ENCODE results near the gene EPDR1.

DNA sequence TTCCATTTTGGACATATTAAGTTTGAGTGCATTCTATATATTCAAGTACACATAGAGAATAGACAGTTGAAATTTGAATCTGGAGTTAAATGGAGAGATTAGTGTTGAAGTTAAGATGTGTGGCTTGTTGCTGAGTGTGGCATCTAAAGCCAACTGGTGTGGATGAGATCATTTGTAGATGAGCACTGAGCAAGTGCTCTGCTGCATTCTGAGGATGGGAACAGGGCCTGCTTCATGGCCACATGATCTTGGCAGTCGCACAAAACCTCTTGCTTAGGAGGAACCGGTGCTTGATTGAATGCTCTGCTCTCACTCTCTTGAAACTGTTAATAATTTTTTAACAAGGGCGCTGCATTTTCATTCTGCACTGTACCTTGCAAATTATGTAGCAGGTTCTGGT lies 62.0 kb downstream of the EPDR1 start:
- TF ChIP-seq, protein P1, sequence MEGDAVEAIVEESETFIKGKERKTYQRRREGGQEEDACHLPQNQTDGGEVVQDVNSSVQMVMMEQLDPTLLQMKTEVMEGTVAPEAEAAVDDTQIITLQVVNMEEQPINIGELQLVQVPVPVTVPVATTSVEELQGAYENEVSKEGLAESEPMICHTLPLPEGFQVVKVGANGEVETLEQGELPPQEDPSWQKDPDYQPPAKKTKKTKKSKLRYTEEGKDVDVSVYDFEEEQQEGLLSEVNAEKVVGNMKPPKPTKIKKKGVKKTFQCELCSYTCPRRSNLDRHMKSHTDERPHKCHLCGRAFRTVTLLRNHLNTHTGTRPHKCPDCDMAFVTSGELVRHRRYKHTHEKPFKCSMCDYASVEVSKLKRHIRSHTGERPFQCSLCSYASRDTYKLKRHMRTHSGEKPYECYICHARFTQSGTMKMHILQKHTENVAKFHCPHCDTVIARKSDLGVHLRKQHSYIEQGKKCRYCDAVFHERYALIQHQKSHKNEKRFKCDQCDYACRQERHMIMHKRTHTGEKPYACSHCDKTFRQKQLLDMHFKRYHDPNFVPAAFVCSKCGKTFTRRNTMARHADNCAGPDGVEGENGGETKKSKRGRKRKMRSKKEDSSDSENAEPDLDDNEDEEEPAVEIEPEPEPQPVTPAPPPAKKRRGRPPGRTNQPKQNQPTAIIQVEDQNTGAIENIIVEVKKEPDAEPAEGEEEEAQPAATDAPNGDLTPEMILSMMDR (conservative IDR thresholded peaks at IDR 0.05; ENCODE audit: low read depth in 2 of 2), result no peak
- TF ChIP-seq POLR2AphosphoS5 (IDR thresholded peaks at IDR 0.05; ENCODE audit: low read depth) (no peak), EZH2phosphoT487 (IDR thresholded peaks at IDR 0.05; ENCODE audit: unreplicated experiment) (no peak), EZH2 (IDR thresholded peaks at IDR 0.05; ENCODE audit: low read depth, unreplicated experiment) (no peak), JUNB (IDR thresholded peaks at IDR 0.05; ENCODE audit: unreplicated experiment) (no peak)
- TF ChIP-seq, protein P2, sequence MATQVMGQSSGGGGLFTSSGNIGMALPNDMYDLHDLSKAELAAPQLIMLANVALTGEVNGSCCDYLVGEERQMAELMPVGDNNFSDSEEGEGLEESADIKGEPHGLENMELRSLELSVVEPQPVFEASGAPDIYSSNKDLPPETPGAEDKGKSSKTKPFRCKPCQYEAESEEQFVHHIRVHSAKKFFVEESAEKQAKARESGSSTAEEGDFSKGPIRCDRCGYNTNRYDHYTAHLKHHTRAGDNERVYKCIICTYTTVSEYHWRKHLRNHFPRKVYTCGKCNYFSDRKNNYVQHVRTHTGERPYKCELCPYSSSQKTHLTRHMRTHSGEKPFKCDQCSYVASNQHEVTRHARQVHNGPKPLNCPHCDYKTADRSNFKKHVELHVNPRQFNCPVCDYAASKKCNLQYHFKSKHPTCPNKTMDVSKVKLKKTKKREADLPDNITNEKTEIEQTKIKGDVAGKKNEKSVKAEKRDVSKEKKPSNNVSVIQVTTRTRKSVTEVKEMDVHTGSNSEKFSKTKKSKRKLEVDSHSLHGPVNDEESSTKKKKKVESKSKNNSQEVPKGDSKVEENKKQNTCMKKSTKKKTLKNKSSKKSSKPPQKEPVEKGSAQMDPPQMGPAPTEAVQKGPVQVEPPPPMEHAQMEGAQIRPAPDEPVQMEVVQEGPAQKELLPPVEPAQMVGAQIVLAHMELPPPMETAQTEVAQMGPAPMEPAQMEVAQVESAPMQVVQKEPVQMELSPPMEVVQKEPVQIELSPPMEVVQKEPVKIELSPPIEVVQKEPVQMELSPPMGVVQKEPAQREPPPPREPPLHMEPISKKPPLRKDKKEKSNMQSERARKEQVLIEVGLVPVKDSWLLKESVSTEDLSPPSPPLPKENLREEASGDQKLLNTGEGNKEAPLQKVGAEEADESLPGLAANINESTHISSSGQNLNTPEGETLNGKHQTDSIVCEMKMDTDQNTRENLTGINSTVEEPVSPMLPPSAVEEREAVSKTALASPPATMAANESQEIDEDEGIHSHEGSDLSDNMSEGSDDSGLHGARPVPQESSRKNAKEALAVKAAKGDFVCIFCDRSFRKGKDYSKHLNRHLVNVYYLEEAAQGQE (IDR thresholded peaks at IDR 0.05; ENCODE audit: unreplicated experiment), result no peak
